HG02678 (cell line): ENCODE results near the gene PRKG1.

Experiments
- ATAC-seq: cut with Tn5 transposase; IDR thresholded peaks from one replicate; pipeline ENCODE4 v1.9.1; 2021; ENCODE audit warnings: mild to moderate bottlenecking, moderate library complexity; ENCODE audit not compliant: unreplicated experiment

Gene PRKG1

DNA sequence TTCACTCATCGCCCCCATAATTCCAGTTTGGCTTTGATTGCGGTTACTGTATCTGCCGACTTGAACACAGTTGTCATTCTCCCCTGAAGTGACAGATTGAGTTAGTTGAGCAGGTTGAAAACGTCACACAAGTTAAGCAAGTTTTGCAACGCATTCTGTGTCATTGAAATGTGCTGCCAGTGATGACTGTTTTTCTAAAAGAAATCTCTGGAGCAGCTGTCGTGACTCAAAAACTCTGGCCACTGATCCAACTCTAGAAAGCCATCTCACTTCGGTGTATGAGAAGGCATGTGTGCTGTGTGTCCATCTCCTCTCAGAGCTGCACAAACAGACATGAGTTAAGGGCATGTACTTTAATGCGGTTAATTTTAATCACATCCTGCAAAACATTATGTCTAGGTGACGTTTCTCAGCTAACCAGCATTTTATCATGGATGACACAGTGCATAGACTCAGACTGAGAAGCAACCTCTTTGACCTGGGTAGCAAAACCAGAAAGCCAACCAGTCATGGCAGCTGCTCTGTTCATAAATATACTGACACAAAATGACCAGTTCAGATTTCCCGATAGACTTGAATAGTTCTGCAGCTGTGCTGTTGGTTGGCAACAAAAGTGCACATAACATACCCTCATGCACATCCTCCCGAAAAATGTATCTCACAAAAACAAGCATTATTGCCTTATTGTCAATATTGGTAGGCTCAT lies 555.8 kb downstream of the PRKG1 start:
- no peak for ATAC-seq

GRCh38 chr10:51630640-51631005 lies 556.3 kb downstream of the PRKG1 start:
- no peak for ATAC-seq

DNA sequence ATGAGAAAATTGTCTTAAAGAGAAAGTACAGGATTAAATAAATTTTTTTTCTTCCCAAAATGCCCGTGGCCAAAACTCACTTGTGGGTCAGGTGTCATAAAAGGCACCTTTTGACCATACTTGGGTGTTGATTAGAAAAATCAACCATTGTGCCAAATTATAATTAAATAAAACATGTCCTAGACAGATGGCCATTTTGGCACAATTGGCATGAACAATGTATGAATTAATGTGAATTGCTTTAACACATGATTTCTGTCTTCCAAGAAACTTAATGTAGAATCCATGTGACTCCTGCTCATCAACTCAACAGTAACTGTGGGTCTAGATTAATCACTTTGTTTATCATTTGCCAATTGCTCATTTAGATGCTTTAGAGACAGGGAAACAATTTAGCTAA lies 561.1 kb downstream of the PRKG1 start:
- ATAC-seq: no peak

DNA sequence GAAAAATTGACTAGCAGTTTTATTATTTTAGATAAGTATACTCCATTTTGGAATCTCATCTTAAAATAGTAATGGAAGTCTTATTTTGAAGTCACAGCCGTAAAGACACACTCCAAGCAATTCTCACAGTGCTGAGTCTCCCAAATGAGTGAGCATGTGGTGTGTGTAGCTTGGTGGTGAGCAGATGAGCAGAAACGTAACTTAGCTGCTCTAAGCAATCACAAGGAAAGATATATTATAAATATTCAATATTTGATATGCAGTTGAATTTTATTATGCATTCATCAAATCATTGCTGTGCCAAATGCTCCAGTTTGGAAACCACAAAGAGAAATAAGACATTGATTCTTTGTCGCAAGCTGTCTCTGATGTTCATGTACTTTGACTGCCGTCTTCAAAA lies 563.9 kb downstream of the PRKG1 start:
- ATAC-seq: no peak

- ATAC-seq: no peak
These were observed 564.5 kb downstream of the PRKG1 start for GRCh38 chr10:51638737-51639136.

- ATAC-seq: no peak
These were observed 566.0 kb downstream of the PRKG1 start for GRCh38 chr10:51640120-51640819.

GRCh38 chr10:51642581-51642980 lies 568.3 kb downstream of the PRKG1 start:
- ATAC-seq: no peak

GRCh38 chr10:51643734-51644133 lies 569.4 kb downstream of the PRKG1 start:
- ATAC-seq: no peak

GRCh38 chr10:51649064-51649463 lies 574.8 kb downstream of the PRKG1 start:
- no peak for ATAC-seq

DNA sequence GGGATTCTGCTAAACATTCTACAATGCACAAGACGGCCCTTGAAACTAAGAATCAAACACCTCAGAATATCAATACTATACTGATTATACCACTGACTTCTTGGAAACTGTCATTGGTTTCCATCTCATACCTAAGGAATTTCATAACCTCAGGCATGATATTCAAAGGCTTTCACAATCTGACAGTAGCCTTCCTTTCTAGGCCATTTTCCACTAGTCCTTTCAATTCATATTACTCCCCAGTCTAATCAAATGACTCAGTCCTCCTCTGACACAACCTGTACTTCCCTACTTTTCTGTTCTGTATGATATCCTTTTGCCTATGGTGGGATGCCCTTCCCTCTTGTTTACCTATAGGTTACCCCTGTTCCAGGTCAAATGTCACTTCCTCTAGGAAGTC lies 576.8 kb downstream of the PRKG1 start:
- ATAC-seq: no peak

DNA sequence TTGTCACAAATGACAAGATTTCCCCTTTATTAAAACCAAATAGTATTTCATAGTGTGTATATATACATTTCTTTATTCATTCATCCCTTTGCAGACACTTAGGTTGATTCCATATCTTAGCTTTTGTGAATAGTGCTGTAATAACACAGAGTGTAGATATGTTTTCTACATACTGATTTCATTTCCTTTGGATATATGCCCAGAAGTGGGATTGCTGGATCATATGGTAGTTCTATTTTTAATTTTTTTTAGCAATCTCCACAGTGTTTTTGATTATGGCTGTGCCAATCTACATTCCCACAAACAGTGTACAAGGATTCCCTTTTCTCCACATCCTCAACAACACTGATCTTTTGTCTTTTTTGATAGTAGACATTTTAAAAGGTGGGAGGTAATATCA lies 578.7 kb downstream of the PRKG1 start:
- no peak for ATAC-seq

GRCh38 chr10:51654918-51655317 lies 580.6 kb downstream of the PRKG1 start:
- no peak for ATAC-seq

DNA sequence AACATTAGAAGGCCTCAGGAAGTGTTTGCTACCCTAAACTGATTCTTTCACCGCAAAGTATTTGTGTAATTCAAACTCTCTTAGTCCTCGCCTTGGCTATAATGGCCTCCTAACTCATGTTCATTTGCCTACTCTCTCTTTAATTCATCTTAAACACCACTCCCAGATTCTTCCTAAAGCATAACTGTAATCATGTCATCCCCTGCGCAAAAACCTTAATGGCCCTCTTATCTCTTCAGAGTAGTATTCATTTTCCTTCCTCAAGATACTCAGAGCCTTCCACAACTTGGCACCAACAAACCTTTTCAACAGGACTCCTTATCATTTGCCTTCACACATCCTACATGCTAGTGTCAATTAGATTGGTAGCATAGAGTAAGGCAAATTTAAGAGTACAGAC lies 582.2 kb downstream of the PRKG1 start:
- no peak for ATAC-seq

DNA sequence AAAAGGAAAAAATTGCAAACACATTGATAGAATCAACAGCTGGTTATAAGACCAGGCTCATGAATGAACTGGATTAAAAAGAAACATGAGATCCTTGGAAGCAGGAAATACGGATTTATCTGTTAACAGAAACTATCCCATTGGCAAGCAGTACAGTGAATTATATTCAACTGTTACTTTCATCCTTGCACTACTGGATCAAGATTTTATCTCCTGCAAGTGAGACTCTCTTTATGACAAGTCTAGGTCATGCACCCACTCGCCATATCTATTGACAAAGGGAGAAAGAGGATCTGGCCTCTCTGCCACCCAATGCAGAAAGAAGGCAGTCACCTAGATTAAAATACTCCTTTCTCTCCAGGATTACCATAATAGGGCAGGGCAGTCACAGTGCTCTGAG lies 583.7 kb downstream of the PRKG1 start:
- no peak for ATAC-seq

DNA sequence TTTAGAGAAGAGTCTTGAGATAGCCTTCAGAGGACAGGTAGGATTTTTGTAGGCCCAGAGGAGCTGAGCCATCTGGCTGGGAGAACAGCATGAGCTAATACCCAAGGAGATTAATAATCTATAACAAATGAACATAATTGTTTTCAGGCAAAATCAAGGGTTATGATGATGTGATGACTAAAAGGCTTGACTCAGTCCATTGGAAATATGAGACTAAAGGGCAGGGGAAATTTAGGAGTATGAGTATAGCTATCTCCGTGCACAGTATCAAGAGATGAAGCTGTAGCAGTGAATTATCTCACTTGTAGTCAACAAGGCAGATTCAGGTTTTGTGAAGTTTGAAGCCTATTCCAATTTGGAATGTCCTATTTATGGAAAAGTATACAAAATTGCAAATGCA lies 585.1 kb downstream of the PRKG1 start:
- no peak for ATAC-seq

- ATAC-seq: no peak
These were observed 588.8 kb downstream of the PRKG1 start for GRCh38 chr10:51663086-51663485.

- ATAC-seq: no peak
These were observed 592.2 kb downstream of the PRKG1 start for GRCh38 chr10:51666456-51666855.

DNA sequence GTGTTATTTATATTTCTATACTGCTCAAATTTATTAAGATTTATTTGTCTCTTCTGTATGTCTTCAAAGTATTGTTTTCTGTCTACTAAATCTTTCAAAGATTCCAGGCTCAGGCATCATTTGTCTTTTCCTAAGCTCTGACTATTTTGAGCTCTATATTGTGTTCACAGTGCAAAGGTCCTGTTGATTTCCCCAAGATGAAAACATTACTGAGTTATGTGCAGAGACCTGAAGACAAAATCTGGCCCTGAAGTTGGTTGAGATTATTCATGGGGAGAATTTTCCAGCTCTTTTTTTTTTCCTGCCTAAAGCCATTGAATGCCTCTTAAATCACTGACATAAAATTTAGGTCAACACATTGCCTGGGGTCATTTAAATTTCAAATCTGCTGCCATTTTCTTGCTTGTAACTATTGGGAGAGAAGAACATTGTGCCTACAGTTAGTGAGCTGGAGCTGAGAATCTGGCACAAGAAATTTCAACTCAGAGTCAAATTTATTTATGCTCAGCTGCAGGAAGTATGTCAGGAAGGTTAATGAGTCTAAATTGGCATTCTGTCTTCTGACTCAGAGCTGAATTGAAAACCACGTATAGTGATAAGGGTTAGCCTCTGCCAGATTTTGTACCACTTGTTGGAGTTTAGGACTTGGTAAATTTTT lies 593.5 kb downstream of the PRKG1 start:
- ATAC-seq: no peak

DNA sequence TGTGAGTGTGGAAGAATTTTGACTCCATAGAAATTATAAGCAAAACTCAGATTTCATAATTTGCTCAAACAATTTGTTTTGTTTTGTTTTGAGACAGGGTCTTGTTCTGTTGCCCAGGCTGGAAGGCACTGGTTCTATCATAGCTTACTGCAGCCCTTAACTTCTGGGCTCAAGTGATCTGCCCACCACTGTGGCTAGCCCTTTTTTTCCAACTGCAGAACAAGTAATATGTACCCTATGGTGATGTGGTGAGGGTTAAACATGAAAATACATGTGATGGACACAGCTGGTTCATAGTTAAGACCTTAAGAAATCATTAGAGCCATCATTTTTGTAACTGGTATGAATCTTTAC lies 594.0 kb downstream of the PRKG1 start:
- no peak for ATAC-seq

GRCh38 chr10:51669041-51669440 lies 594.8 kb downstream of the PRKG1 start:
- no peak for ATAC-seq

- no peak for ATAC-seq
These were observed 597.8 kb downstream of the PRKG1 start for GRCh38 chr10:51672039-51672535.

GRCh38 chr10:51675088-51675487 lies 600.8 kb downstream of the PRKG1 start:
- ATAC-seq: no peak
